ENCODE measurements around the gene ZFAND3.

DNA sequence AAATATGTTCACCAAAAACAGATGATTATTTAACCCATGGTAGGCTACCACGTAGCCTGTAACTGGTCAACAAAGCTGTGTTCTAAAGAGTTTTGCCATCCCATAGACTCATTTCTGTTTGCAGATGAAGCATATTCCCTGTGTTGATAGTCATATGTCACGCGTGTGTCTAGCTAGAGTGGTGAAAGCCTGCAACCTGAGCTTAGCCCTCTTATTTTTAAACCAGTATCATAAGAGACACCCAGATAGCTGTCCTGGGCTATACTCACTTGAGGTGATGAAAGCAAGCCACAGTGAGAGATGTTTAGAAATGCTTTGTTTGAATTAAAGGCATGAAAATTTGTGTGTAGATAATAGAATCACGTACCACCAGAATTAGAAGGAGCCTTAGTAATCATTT is 307.8 kb downstream of the ZFAND3 start:
- TF ChIP-seq, protein P1, sequence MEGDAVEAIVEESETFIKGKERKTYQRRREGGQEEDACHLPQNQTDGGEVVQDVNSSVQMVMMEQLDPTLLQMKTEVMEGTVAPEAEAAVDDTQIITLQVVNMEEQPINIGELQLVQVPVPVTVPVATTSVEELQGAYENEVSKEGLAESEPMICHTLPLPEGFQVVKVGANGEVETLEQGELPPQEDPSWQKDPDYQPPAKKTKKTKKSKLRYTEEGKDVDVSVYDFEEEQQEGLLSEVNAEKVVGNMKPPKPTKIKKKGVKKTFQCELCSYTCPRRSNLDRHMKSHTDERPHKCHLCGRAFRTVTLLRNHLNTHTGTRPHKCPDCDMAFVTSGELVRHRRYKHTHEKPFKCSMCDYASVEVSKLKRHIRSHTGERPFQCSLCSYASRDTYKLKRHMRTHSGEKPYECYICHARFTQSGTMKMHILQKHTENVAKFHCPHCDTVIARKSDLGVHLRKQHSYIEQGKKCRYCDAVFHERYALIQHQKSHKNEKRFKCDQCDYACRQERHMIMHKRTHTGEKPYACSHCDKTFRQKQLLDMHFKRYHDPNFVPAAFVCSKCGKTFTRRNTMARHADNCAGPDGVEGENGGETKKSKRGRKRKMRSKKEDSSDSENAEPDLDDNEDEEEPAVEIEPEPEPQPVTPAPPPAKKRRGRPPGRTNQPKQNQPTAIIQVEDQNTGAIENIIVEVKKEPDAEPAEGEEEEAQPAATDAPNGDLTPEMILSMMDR (IDR thresholded peaks at IDR 0.05; ENCODE audit: poor library complexity): no peak
- TF ChIP-seq EZH2phosphoT487 (IDR thresholded peaks at IDR 0.05; ENCODE audit: low read depth, severe bottlenecking, unreplicated experiment) (no peak), EZH2 (IDR thresholded peaks at IDR 0.05; ENCODE audit: borderline replicate concordance) (no peak)

All from hepatocyte (in vitro differentiated cells).